Measurements from ENCODE around the gene SUN3.
"Not testable (repeated sequence)": the region's sequence is repeated elsewhere in the genome, so short reads cannot be mapped to it uniquely, and the experiment has no call there.

SUN3 gene

DNA sequence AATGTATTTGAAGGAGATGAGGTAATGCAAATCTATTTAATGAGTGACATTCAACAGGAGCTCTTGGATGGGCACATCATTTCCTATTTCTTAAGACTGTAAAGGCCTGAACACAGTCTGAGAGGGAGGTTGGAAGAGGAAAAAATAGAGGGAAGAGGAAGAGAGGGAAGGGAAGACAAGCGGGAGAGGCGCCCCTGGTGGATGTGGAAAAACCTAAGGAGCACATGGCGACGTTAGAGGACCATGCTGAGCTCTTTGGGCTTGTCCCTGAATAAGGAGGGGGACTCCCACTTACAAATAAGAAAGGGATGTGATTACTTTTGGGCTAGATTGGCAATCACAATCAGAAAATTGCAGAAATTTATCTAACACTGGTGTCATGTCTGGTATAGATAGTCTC, 19.6 kb downstream of the SUN3 start:
- DNase-seq (ENCODE audit: insufficient read length, low spot score) = no peak

GRCh38 chr7:48006866-48007265, 22.0 kb downstream of the SUN3 start:
- DNase-seq (ENCODE audit: insufficient read length, low spot score) (no peak), FAIRE-seq (no peak)
- TF ChIP-seq POLR2A (IDR thresholded peaks at IDR 0.05; ENCODE audit: low read depth, low read length) = no peak

More for the DNA sequence above, 19.6 kb downstream of the SUN3 start:
- FAIRE-seq = no peak
- TF ChIP-seq POLR2A (IDR thresholded peaks at IDR 0.05; ENCODE audit: low read depth, low read length) = no peak

DNA sequence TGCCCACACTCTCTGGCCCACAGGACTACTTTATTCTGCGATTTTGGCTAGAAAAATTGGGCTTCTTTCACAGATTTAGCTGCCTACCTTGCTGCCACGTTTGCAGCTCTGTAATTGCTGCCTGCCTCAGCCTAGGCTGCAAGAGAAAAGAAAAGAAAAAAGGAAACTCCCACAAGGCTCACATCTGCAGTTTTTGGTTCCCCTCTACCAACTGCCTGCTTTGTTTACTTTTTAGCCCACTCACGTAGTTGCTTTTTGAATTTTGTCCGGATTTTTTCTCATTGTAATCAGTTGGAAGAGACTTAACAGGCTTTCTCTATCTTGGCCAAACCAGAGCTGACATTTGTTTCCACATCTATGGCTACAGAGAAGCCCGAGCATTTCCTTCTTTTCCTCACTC, 24.3 kb downstream of the SUN3 start:
- FAIRE-seq = no peak
- no peak for TF ChIP-seq POLR2A (IDR thresholded peaks at IDR 0.05; ENCODE audit: low read depth, low read length)
- DNase-seq (ENCODE audit: insufficient read length, low spot score) = no peak

- DNase-seq (ENCODE audit: insufficient read length, low spot score) = no peak
- TF ChIP-seq POLR2A (IDR thresholded peaks at IDR 0.05; ENCODE audit: low read depth, low read length) = no peak
- FAIRE-seq = no peak
Observed at GRCh38 chr7:48004032-48004431, 24.9 kb downstream of the SUN3 start.

- peak; percentile 98 for FAIRE-seq
- peak; percentile 38 for DNase-seq (ENCODE audit: insufficient read length, low spot score)
Observed at GRCh38 chr7:48000164-48000563, 28.7 kb downstream of the SUN3 start.

- DNase-seq (ENCODE audit: insufficient read length, low spot score) = no peak
- FAIRE-seq = no peak
- TF ChIP-seq POLR2A (IDR thresholded peaks at IDR 0.05; ENCODE audit: low read depth, low read length) = no peak
Observed at GRCh38 chr7:47999413-47999812, 29.5 kb downstream of the SUN3 start.

DNA sequence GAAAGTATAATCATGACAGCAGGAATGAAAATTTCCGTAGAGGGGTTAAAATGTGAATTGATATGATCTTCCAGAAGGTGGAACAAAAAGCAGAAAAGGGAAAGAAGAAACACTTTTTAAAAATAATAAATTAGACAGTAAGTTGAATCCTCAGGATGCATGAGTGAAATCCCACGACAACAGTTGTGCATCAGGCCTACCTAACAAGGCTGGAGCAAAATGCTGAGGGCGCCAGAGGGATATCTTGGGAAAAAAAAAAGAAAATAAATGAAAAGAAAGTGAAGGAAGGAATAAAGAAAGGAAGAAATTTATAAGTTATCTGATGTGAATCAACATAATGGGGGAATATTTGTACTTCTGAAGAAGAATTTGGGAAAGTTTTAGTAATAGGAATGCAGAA, 36.5 kb downstream of the SUN3 start:
- no peak for DNase-seq (ENCODE audit: insufficient read length, low spot score)
- no peak for TF ChIP-seq POLR2A (IDR thresholded peaks at IDR 0.05; ENCODE audit: low read depth, low read length)
- no peak for FAIRE-seq

- peak; percentile 63; the same call in 1 of the 2 replicates for TF ChIP-seq POLR2A (IDR thresholded peaks at IDR 0.05; ENCODE audit: low read depth, low read length)
- DNase-seq (ENCODE audit: insufficient read length, low spot score) (peak; percentile 81), FAIRE-seq (peak; percentile 94)
Observed at GRCh38 chr7:47991741-47992311, 37.1 kb downstream of the SUN3 start.

DNA sequence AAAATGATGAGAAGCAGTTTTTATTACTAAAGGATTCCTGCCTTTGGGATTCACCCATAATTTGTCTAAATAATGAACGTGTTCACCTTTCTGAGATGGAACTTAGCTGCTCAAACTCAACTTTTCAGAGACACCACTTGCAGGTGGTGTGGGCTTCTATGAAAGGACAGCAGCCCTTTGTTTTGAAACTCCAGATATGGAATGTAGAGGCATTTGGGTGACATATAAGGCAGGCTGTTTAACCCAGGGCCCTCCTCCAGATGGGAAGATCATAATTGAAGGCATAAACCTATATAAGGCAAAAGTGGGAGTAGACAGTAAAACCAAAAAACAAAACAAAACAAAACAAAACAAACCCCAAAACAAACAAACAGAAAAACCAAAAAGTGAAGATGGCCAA, 37.6 kb downstream of the SUN3 start:
- no peak for TF ChIP-seq POLR2A (IDR thresholded peaks at IDR 0.05; ENCODE audit: low read depth, low read length)
- no peak for DNase-seq (ENCODE audit: insufficient read length, low spot score)
- no peak for FAIRE-seq

DNA sequence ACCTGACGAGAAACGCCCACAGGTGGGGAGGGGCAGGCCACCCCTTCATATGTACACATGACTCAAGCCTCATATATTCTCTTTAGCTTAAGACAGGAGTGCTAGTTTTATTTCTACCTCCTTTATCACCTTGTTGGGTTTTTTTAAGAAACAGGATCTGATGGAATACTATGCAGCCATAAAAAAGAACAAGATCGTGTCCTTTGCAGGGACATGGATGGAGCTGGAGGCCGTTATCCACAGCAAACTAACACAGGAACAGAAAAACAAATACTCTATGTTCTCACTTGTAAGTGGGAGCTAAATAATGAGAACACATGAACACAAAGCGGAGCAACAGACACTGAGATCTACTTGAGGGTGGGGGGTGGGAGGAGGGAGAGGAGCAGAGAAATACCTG, 38.3 kb downstream of the SUN3 start:
- DNase-seq (ENCODE audit: insufficient read length, low spot score) (no peak), FAIRE-seq (no peak)
- no peak for TF ChIP-seq POLR2A (IDR thresholded peaks at IDR 0.05; ENCODE audit: low read depth, low read length)

GRCh38 chr7:47989607-47990400, 39.1 kb downstream of the SUN3 start:
- DNase-seq (ENCODE audit: insufficient read length, low spot score); FAIRE-seq: not testable (repeated sequence)

GRCh38 chr7:47988496-47989386, 40.2 kb downstream of the SUN3 start:
- DNase-seq (ENCODE audit: insufficient read length, low spot score) = no peak
- no peak for FAIRE-seq

GRCh38 chr7:47982610-47983009, 46.3 kb downstream of the SUN3 start:
- no peak for TF ChIP-seq POLR2A (IDR thresholded peaks at IDR 0.05; ENCODE audit: low read depth, low read length)
- no peak for DNase-seq (ENCODE audit: insufficient read length, low spot score)
- FAIRE-seq = no peak

More at GRCh38 chr7:47988496-47989386, 40.2 kb downstream of the SUN3 start:
- no peak for TF ChIP-seq POLR2A (IDR thresholded peaks at IDR 0.05; ENCODE audit: low read depth, low read length)

GRCh38 chr7:47980648-47981047, 48.3 kb downstream of the SUN3 start:
- not testable (repeated sequence) for DNase-seq (ENCODE audit: insufficient read length, low spot score); FAIRE-seq

Measured in H54 (cell line).